HG03442 (cell line): ENCODE measurements around the gene ACCS.

Experiments
- ATAC-seq: cut with Tn5 transposase; IDR thresholded peaks from one replicate; pipeline ENCODE4 v1.9.1; 2021; ENCODE audit warnings: mild to moderate bottlenecking, moderate library complexity; ENCODE audit not compliant: unreplicated experiment

The ACCS gene

DNA sequence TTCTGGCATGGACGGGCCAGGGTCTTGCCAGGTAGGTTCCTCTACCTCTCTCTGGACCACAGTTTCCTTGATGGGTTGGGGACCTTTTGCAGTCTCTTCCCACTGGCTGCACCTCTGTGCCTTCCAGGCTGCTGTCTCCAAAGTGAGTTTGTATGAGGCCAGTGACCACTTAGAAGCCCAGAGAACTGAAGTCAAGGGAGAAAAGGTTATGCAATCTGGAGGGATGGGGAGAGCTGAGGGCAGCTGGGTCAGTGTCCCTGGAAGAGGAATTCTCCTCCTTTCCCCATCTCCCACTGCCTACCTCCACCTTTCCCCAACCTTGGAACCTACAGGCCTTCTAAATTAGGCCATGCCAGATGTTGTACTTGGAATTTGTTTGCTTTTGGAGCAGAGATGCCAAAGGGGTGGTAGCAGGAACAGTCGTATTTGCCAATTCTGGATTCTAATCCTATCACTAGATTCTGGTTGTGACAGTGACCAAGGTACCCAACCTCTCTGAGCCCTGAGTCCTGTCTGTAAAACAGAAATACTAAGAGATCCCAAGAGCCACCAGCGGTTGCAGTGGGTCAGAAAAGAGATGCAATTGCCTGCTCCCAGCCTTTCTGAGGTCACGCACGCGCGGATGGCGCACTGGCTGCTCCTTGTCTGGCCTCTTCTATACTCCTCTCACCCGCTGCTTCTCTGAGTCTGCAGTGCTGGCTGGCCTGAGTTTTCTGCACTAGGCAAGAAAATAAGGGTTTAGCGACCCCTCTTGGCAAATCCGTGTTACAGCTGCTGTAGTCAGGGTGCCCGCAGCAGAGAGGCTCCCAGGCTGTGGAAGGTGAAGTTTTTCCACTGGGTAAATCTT is 29.0 kb upstream of the ACCS start:
- ATAC-seq = peak; percentile 79

DNA sequence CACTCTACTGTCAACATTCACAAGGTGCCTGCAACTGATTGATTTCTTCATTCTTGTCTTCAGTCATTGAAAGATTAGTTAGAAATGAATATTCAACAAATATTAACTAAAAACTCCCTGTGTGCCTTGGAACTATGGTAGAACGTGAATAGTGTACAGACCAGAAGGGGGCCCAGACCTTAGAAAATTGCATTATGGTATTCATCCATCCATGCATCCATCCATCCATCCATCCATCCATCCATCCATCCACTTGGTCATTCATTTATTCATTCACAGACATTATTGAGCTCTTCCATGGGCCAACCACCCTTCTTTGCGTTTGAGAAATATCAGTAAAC is 28.4 kb upstream of the ACCS start:
- ATAC-seq = no peak

GRCh38 chr11:44043157-44043556 is 22.9 kb upstream of the ACCS start:
- ATAC-seq = no peak

- no peak for ATAC-seq
Measured at GRCh38 chr11:44046182-44046581, 19.9 kb upstream of the ACCS start.

- ATAC-seq = no peak
Measured at GRCh38 chr11:44047298-44047697, 18.8 kb upstream of the ACCS start.

GRCh38 chr11:44047931-44048431 is 18.1 kb upstream of the ACCS start, which contains the start of gene ACCSL:
Gene ACCSL (plus strand): TSS chr11:44047981. CDS start chr11:44048037, 56 bp downstream.
- ATAC-seq = no peak

DNA sequence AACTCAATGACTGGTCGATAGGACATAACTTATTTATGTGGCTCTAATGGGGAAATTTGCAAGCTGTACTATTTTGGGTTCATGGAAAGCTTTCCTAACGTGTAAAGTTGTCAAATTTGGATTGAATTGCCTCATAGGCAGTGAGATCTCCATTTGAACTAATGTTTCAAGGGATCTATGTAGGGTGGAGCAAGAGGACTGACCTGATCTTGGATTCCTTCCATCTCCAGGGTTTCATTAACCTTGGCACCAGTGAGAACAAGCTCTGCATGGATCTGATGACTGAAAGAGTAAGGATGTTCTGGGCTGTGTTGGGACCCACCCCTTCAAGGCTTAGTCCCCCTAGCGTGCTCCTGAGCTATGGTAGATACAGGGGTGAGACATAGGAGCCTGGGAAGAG is 16.2 kb upstream of the ACCS start:
- ATAC-seq = no peak

DNA sequence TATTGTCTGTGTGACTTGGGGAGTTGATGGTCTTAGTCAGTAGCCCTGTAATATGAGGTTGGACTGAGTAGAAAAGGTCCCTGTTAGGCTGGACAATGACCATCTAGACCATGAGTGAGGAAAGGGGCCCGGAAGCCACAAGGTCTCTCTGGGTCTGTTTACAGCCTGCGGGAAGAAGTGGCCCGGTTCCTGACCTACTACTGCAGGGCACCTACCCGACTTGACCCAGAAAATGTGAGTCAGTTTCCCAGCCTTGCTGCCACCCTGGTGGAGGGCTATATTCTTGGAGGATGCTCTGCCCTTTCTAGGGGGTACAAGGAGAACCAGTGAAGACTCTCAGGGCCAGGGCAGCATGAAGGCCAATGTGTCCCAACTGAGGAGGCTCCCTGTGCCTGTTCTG is 14.9 kb upstream of the ACCS start:
- ATAC-seq = no peak

DNA sequence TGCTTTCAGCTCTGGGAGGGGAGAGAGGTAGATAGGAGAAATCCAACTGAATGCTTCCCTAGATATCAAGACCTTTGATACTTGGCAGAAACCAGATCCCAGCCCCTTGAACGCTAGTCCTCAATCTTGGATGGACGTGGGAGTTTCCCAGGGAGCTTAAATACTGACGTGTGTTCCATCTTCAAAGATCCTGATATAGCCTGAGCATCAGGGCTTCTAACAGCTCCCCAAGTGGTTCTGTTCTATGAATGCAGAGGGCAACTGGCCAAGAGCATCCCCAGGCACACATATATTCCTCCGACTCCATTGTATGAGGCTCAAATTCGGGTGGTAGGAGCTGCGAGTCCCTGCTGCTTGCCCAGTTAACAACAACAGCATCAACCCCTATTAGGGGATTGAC is 8.7 kb upstream of the ACCS start:
- ATAC-seq = no peak

DNA sequence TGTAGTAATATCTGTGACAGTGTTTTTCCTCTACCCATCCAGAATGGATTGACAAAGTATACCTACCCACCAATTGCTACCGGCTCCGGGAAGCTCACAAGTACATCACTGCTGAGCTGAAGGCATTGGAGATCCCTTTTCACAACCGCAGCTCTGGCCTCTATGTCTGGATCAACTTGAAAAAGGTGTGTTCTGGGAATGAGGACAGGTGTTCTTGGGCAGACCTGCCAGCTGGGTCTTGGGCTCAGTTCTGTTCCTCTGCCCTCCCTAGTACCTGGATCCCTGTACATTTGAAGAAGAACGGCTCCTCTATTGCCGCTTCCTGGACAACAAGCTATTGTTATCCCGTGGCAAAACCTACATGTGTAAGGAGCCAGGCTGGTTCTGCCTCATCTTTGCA is 7.8 kb upstream of the ACCS start:
- no peak for ATAC-seq

- no peak for ATAC-seq
Measured at GRCh38 chr11:44065161-44065661, 859 bp upstream of the ACCS start.

- ATAC-seq = no peak
Measured at GRCh38 chr11:44066732-44067141, 667 bp downstream of the ACCS start.

DNA sequence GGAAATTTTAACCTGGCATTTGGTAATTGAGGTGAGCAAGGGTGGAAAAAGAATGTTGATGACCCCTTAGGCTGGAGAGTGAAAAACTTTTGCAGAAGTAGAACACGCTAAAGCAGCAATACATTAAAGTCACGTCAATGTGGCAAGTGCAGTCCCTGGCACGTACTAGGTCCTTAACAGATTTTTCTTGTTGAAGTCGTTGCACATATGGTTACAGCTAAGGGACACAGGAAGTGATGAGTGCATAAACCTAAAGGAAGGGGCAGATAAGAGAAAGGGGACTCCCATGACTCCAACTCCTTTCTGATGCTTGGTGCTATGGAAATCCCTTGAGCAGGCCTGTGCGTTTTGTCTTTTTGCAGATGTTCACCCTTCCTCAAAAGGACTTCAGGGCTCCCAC is 1.2 kb downstream of the ACCS start:
- ATAC-seq = no peak

DNA sequence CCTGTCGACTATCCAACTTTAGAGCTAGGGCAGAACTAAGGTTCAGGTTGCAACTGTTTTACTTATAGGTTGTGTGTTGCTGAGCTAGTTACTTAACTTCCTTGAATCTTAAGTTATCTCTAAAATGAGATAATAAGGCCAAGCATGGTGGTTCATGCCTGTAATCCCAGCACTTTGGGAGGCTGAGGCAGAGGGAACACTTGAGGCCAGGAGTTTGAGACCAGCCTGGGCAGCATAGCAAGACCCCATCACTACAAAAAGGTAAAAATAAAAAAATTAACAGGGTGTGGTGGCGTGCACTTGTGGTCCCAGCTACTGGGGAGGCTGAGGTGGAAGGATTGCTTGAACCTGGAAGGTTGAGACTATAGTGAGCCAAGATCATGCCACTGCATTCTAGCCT is 2.1 kb downstream of the ACCS start:
- no peak for ATAC-seq

DNA sequence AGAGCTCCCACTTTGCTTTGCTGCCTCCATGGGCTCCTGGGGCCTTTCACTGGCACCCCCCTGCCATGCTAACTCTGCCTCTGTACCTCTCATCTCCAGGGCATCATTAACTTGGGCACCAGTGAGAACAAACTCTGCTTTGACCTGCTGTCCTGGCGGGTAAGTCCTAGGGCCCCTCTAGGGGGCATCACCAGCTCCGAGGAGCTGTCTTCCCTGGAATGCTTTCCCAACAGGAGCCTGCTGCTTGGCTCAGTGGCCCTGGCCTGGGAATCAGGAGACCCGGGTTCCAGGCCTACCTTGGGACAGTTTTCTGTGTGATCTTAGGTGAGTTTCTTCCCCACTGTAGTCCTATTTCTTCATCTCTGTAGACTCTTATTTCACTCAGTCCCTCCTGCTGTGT is 5.1 kb downstream of the ACCS start:
- no peak for ATAC-seq

DNA sequence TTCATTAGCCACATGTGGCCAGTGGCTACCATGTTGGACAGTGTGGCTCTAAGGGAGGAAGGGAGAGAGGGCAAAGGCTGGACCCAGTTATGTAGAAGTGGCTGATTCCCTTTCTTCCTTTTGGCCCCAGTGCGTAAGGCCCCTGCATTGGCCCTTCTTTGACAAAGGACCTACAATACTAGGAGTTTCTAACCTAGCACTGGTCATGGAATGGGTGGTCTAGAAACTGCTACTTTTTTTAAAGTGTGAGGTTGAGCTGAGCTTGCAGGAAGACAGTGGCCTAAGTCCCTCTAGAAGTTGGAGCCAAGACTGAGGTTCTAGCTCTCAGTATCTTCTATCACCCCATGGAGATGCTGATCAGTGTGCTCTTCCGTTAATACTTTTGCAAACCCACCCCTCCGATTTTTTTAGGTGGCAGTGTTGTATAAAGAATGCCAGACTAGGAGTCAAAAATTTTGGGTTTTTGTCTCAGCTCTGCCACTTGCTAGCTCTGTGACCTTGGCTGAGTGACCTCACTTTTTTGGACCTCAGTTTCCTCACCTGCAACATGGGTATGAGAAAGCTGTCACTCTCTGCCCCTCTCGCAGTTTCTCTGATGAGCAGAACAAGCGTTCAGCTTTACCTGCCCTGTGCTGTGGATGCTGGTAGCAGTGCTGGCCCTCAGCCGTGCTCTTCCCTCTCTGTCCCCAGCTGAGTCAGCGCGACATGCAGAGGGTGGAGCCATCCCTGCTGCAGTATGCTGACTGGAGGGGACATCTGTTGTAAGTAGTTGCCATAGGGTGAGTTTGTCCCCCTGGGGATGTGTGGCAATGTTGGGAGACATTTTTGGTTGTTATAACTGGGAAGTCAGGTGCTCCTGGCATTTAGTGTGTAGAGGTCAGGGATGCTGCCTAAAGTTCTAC is 6.9 kb downstream of the ACCS start:
- ATAC-seq = no peak

DNA sequence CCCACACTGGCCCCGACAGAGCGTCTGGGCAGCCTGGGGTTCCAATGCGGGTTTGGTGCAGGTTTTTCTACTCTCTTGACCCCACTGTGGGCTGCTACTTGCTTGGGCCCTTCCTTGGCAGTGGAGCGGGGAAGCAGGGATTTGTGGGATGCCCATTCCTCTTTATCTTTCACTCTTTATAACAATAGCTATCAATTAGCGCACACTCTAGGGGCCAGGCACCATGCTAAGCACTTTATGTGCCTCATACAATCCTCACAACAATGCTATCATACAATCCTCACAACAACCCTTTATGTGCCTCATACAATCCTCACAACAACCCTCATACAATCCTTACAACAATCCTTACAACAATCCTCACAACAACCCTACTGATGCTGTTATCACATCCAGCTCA is 12.7 kb downstream of the ACCS start:
- no peak for ATAC-seq

GRCh38 chr11:44079376-44079775 is 13.3 kb downstream of the ACCS start:
- no peak for ATAC-seq

- ATAC-seq = no peak
Measured at GRCh38 chr11:44080951-44081350, 14.9 kb downstream of the ACCS start.

DNA sequence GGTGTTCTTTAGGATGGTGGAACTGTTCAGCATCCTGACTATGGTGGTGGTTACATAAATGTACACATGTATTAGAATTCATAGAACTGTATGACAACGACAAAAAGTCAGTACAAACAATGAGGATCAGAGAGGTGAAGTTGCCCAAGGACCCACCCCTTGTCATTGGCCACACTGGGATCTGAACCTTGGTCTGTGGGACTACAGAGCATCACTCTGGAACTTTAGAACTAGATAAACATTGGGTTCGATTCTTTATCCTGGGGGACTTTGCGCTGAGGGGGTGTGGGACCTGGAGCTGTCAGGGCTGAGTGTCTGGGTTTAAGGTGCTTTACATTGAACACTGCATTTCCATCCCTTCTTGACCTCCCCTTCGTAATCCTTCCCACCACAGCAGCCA is 16.6 kb downstream of the ACCS start:
- no peak for ATAC-seq

DNA sequence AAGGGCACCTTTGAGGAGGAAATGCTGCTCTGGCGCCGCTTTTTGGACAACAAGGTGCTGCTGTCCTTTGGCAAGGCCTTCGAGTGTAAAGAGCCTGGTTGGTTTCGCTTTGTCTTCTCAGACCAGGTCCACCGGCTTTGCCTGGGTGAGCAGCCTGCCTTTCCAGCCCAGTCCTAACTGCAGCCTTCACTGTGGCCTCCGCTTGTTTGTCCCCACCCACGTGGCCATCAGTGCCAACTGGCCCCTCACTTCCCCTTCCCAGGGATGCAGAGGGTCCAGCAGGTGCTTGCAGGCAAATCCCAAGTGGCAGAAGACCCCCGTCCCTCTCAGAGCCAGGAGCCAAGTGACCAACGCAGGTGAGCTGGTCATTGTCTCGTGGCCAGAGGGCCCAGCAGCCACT is 17.4 kb downstream of the ACCS start:
- ATAC-seq = no peak

GRCh38 chr11:44083906-44084305 is 17.8 kb downstream of the ACCS start:
- no peak for ATAC-seq
